NCI-H1092 (cell line): ENCODE data around the gene CLIC4.
"Not testable (repeated sequence)": the region's sequence is repeated elsewhere in the genome, so short reads cannot be mapped to it uniquely, and the experiment has no call there.

Source experiments
- DNase-seq: peaks from one replicate; lab custom pipeline; 2025; lab: John Stamatoyannopoulos, UW

CLIC4 gene

DNA sequence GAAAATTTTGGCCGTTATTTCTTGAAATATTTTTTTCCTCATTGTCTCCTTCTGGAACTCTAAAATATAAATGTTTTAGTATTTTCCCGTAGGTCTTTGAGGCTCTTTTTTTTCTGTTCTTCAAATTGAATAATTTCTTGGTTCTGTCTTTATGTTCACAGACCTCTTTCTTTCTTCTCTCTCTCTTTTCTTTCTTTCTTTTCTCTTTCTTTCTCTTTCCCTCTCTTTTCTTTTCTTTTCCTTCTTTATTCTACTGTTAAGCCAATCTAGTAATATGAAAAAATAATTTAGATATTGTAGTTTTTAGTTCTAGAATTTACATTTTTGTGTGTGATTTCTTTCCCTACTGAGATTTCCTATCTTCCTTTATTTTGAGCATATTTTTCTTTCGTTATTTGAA is 30.1 kb downstream of the CLIC4 start:
- no peak for DNase-seq

GRCh38 chr1:24775916-24776315 is 30.7 kb downstream of the CLIC4 start:
- no peak for DNase-seq

DNA sequence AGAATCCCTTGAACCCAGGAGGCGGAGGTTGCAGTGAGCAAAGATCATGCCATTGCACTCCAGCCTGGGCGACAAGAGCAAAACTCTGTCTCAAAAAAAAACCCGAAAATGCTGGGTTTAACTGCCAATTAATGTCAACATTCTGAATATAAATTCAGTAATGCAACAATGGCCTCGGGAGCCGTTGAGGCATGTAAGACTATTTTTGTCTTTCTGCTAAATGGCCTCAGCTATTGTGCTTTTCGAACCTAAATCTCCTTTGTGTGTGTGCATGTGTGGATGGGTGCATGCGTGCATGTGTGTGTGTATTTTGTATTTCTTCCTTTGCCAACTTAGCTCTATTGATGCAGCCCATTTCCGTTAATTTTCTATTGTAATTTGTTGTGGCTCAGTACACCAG is 31.6 kb downstream of the CLIC4 start:
- no peak for DNase-seq

- no peak for DNase-seq
Measured at GRCh38 chr1:24778141-24778540, 32.9 kb downstream of the CLIC4 start.

- DNase-seq, result not testable (repeated sequence)
Measured at GRCh38 chr1:24779199-24779598, 34.0 kb downstream of the CLIC4 start.

GRCh38 chr1:24779689-24780464 is 34.6 kb downstream of the CLIC4 start:
- no peak for DNase-seq

GRCh38 chr1:24780626-24781025 is 35.4 kb downstream of the CLIC4 start:
- DNase-seq, result not testable (repeated sequence)

GRCh38 chr1:24782689-24783088 is 37.4 kb downstream of the CLIC4 start:
- no peak for DNase-seq

DNA sequence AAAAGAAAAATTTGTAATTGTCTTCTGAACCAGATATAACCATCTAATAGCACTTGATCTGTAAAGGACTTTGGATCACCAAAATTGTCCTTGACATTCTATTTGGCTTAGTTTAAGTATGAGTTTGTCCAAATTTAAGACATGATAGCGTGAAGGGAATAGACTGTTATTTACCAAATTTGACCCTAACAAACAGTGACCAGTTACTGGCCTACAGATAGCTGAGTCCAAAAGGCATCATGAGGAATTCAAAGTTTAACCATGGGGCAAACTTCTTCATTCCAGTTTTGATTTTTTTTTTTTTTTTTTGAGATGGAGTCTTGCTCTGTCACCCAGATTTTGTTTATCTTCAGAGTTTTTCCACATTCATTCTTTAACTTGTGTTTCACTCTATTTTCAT is 38.5 kb downstream of the CLIC4 start:
- DNase-seq, result no peak

GRCh38 chr1:24786191-24786590 is 40.9 kb downstream of the CLIC4 start:
- no peak for DNase-seq

- DNase-seq, result no peak
Measured at GRCh38 chr1:24790490-24790889, 45.2 kb downstream of the CLIC4 start.

DNA sequence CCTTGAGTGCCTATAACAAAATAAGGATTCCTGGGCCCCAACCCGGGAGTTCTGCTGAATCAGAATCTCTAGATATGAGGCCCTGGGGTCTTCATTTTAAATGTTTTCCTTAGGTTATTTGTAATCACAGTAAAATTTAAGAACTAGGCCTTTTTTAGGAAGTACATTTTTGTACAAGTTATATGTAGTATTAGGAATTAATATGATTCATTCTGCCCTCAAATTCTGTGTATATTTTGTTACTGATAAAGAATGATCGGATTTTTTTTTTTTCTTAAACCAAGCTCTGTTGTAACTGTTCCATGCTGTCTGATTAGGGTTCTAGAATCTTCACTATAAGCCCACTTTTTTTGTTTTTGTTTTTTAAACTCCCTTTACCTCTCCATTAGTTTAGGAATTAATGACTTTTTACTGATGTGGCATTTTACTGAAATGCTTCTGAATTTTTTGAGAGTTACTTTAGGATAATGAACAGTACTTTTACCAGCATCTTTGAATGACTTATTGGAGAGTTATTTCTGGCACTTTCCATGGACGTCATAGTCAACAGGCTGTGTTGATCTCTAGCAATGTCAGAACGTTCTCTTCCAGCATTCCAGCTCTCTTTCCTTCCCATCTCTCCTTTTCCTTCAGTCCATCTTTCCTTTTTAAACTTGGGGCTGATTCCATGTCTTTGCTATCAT is 48.3 kb downstream of the CLIC4 start:
- DNase-seq, result no peak

DNA sequence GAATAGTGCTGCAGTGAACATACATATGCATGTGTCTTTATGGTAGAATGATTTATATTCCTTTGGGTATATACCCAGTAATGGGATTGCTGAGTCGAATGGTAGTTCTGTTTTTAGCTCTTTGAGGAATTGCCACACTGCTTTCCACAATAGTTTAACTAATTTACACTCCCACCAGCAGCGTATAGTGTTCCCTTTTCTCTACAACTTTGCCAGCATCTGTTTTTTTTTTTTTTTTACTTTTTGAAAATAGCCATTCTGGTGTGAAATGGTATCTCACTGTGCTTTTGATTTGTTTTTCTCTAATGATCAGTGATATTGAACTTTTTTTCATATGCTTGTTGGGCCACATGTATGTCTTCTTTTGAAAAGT is 48.9 kb downstream of the CLIC4 start:
- not testable (repeated sequence) for DNase-seq

GRCh38 chr1:24795236-24795635 is 50.0 kb downstream of the CLIC4 start:
- DNase-seq, result no peak

- DNase-seq, result no peak
Measured at GRCh38 chr1:24796524-24796923, 51.3 kb downstream of the CLIC4 start.

DNA sequence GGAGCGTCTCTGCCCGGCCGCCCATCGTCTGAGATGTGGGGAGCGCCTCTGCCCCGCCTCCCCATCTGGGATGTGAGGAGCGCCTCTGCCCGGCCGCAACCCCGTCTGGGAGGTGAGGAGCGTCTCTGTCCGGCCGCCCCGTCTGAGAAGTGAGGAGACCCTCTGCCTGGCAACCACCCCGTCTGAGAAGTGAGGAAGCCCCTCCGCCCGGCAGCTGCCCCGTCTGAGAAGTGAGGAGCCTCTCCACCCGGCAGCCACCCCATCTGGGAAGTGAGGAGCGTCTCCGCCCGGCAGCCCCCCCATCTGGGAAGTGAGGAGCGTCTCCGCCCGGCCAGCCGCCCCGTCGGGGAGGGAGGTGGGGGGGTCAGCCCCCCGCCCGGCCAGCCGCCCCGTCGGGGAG is 54.0 kb downstream of the CLIC4 start:
- DNase-seq, result not testable (repeated sequence)

DNA sequence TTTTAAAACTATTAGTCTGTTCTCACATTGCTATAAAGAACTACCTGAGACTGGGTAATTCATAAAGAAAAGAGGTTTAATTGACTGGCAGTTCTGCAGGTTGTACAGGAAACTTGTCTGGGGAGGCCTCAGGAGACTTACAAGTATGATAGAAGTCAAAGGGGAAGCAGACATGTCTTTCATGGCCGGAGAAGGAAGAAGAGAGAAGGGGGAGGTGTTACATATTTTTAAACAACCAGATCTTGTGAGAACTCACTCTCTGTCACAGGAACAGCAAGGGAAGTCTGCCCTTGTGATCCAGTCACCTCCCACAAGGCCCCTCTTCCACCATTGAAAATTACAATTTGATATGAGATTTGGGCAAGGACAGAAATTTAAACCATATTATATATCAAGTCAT is 55.9 kb downstream of the CLIC4 start:
- DNase-seq, result no peak

DNA sequence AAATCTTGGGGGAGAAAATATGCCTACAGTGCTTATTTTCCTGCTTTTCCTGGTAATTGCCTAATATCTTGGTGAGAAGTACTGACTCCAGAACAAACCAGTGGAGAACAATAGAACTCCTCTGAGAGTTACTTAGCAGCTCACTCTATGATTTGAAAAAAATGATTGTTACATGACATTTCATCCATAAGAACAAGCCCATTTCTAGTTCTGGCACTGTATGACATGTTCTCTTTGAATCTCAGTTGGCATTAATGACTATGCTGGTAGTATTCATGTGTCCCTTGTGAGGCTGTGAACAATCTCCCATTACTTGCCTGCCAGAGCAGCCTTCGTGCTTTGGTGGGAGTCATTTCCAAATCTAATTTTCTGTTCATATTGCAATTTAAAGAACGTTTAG is 58.0 kb downstream of the CLIC4 start:
- no peak for DNase-seq

DNA sequence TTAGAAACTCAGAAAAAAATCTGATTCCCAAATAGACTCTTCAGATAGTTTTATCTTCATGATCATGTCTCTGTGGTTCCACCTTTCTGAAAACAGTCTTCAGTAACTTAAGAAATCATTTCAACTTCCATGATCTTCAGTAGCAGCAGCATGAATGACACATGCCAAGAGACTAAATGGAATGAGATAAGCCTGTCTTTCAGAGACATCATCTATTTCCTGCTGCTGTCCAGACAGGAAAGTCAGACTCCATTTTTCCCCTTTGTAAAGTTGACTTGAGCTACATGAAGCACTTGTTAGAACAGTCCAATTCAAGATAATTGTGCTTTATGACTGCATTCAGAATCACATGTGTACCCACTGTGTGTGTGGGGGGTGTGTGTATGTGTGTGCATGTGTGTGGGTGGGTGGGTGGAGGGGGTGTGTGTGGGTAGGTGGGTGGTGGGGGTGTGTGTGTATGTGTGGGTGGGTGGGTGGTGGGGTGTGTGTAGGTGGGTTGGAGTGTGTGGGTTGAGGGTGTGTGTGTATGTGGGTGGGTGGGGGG is 58.8 kb downstream of the CLIC4 start:
- DNase-seq, result no peak

DNA sequence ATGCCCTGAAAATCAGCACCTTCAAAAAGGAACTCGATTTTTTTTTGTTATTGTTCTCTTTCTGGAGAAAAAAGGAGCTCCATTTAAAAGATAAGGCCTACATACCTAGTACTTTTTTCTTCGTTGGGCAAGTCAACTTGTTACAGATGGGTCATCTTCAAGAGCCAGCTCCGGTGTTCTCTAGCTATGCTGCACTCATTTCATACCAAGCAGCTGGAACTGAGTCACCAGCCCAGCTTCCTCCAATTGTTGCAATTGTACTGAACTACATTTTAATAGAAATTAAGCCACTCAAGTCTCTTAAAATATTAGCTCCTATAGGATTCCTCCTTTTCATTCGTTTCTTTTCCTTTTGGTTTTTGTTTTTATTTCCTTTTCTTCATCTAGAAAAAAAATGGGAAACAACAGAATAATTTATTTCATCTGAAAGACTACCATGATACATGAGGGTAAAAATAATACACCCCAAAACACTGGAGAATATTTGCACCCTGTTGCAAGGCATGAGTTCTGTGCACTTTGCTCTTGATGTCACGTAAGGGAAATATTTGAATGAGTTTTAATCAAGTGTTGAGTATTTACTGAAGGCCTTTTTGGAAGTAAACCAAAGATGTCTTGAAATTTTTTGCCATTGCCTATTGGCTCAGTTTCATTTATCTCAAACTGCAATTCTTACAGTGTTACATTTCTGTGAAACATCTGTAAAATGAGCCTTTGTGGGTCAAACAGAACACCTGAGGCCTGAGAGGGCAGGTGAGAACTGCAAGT is 60.5 kb downstream of the CLIC4 start:
- DNase-seq, result no peak

DNA sequence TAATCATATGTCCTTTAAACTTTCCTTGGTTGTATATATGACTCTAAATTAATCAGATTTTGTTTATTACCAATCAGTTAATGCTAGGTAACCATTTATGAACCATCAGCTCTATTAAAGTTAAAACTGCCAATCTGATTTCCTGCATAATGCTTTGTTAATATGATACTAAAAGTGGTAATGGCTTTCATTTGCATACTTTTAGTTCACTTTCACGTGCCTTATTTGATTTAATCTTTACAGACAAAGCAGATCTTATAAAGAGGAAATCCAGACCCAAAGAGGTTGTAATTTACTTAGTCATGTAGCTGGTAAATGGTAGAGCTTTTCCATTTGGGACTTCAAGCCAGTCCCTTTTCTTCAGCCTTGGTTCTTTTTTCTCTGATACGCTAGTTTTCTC is 61.3 kb downstream of the CLIC4 start:
- DNase-seq, result no peak

DNA sequence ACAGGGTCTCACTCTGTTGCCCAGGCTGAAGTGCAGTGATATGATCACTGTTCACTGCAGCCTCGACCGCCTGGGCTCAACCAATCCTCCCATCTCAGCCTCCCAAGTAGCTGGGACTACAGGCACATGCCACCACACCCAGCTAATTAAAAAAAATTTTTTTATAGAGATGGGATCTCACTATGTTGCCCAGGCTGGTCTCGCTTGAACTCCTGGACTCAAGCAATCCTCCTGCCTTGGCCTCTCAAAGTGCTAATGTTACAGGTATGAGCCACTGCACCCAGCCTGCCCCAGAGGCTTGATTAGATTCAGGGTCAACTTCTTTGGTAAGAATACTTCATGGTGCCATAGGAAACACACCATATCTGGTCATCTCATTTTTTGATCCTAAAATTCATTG is 66.2 kb downstream of the CLIC4 start:
- DNase-seq, result not testable (repeated sequence)

DNA sequence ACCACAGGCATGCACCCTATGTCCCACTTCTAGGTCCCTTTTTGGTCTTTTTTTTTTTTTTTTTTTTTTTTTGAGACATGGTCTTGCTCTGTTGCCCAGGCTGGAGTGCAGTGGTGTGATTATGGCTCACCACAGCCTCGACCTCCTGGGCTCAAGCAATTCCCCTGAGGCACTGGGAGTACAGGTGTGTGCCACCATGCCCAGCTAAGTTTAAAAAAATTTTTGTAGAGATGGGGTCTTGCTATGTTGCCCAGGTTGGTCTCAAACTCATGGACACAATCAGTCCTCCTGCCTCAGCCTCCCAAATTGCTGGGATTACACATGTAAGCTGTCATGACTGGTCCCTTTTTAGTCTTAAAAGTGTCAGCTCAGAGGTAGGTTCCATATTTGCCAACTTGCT is 75.0 kb downstream of the CLIC4 start:
- DNase-seq, result not testable (repeated sequence)
